Suppressor macrophage treated with lipopolysaccharide for 1 hour (primary cell): ENCODE measurements around the gene ADTRP.

ENCODE experiments used
- DNase-seq, 3 donors: peaks; one replicate each; pipeline ENCODE4 v3.0.0-alpha.2; 2020 to 2022

Gene ADTRP

GRCh38 chr6:11772109-11772825, 6.3 kb downstream of the ADTRP start:
- DNase-seq, result peak; percentile 87 to 95 (median 94)

GRCh38 chr6:11771473-11772048, 7.0 kb downstream of the ADTRP start:
- DNase-seq, result peak; percentile 58 to 72 (median 69)

GRCh38 chr6:11770546-11771466, 7.8 kb downstream of the ADTRP start:
- peak; percentile 98 to 100 (median 99) for DNase-seq

- DNase-seq, result peak; percentile 48 to 59 (median 54)
These were observed 8.6 kb downstream of the ADTRP start for GRCh38 chr6:11769811-11770545.

GRCh38 chr6:11769244-11769643, 9.4 kb downstream of the ADTRP start:
- no peak for DNase-seq

- no peak for DNase-seq
These were observed 10.4 kb downstream of the ADTRP start for GRCh38 chr6:11767978-11768756.

GRCh38 chr6:11767458-11767857, 11.1 kb downstream of the ADTRP start:
- no peak for DNase-seq

- DNase-seq, result peak; percentile 47 to 85 (median 72)
These were observed 11.8 kb downstream of the ADTRP start for GRCh38 chr6:11766589-11767450.

GRCh38 chr6:11766043-11766442, 12.6 kb downstream of the ADTRP start:
- peak; percentile 51 to 78 (median 56) for DNase-seq

GRCh38 chr6:11764250-11764604, 14.4 kb downstream of the ADTRP start:
- no peak for DNase-seq

- no peak for DNase-seq
These were observed 14.9 kb downstream of the ADTRP start for GRCh38 chr6:11763460-11764249.

GRCh38 chr6:11762794-11763459, 15.7 kb downstream of the ADTRP start:
- no peak for DNase-seq

GRCh38 chr6:11761744-11762620, 16.6 kb downstream of the ADTRP start:
- DNase-seq, result no peak

- DNase-seq, result peak; percentile 44 to 53 (median 49)
These were observed 18.6 kb downstream of the ADTRP start for GRCh38 chr6:11760015-11760473.

- DNase-seq, result no peak
These were observed 19.7 kb downstream of the ADTRP start for GRCh38 chr6:11758878-11759277.

GRCh38 chr6:11756726-11757125, 21.9 kb downstream of the ADTRP start:
- DNase-seq, result no peak

GRCh38 chr6:11756292-11756691, 22.3 kb downstream of the ADTRP start:
- DNase-seq, result no peak

- DNase-seq, result peak in 1 of 3 donors; percentile 48
These were observed 22.9 kb downstream of the ADTRP start for GRCh38 chr6:11755725-11756124.
